Activated CD4-positive, alpha-beta T cell treated with anti-CD3 and anti-CD28 coated beads, Interleukin-2, amount 10 ng/mL, durations not matched to agents 7 days and 5 days (primary cell): ENCODE results near the gene TBC1D7. TPM values are rescaled to one million over a fixed set of nuclear protein-coding genes. Genes with fewer than 3 reads are reported as not detected.

Source experiments
- CTCF ChIA-PET: fragments of 350-600 bp; sonication (Branson Sonifier 250); formaldehyde crosslinking; loops from one replicate; lab custom pipeline; 2021; ENCODE audit warnings: antibody characterized with exemption; lab: Charles Lee
- POLR2A ChIA-PET: fragments of 350-600 bp; sonication (Branson Sonifier 250); formaldehyde crosslinking; loops from one replicate; lab custom pipeline; 2021; ENCODE audit warnings: antibody characterized with exemption; lab: Charles Lee
- DNase-seq: peaks from one replicate; pipeline ENCODE4 v3.0.0-alpha.2; 2020
- H3K27ac Mint-ChIP-seq: one replicate; pipeline ENCODE4 v1.8.0; 2021; ENCODE audit warnings: mild to moderate bottlenecking, moderate library complexity, mixed read lengths
- H3K27me3 Mint-ChIP-seq: one replicate; pipeline ENCODE4 v1.8.0; 2021; ENCODE audit warnings: mixed read lengths
- H3K36me3 Mint-ChIP-seq: one replicate; pipeline ENCODE4 v1.8.0; 2021; ENCODE audit warnings: low read depth, mixed read lengths
- H3K4me1 Mint-ChIP-seq: one replicate; pipeline ENCODE4 v1.8.0; 2021; ENCODE audit warnings: mixed read lengths
- H3K4me3 Mint-ChIP-seq: one replicate; pipeline ENCODE4 v1.8.0; 2021; ENCODE audit warnings: mild to moderate bottlenecking, moderate library complexity, mixed read lengths
- H3K9me3 Mint-ChIP-seq: one replicate; pipeline ENCODE4 v1.8.0; 2021; ENCODE audit warnings: mixed read lengths
- total RNA-seq, 2 experiments: library from RNA; stranded (reverse); gene quantifications; one replicate each; pipeline ENCODE4 v1.2.3, GENCODE V29; 2021

TBC1D7 gene
- total RNA-seq, 2 experiments from 2014 or later: 18.1 to 20.0 TPM

DNA sequence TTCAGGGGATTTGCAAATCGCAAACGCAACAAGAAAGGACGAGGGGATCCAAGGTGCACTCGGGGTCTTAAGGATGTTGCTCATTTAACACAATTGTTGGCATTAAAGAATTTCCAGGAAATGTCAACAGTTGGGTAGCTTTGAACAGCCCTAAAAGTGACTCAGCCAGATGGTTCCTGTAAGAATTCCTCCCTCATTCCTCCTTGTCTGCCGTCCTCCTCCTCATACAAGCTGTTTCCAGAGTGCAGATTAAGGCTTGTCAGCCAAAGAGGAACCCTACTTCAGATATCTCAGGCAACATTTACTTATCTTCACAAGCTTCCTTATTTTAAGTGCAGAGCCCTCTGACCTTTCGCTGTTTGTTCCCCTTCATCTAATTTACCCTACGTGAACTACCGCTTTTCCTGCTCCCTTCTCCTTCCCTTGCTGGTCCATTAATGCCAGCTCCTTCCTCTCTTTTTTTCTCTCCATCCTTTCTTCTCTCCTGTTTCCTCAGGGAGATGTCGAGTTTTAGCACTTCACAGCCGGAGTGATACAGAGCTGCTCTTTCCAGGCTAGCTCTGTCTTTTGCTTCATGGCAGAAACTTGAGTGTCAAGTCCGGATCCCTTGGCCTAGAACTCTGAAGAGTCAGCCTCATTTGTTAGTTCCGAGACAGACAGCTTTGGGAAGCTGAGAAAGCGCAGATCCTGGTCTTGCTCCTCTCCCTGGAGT is 26.1 kb upstream of the TBC1D7 start:
- ChIA-PET CTCF (interaction anchor here (0.6 to 1.6 kb wide), 5 partner anchors 17 to 216 kb away, joined by 3 to 4 read pairs (median 3); partner anchors contain the start of gene TBC1D7), POLR2A (no interaction called here)
- Mint-ChIP-seq H3K27me3 (no peaks in the 10 kb centered on the region), H3K27ac (peak overlapping the region; percentile 98), H3K36me3 (peaks cover 2% of the 10 kb centered on the region), H3K9me3 (peaks cover 2% of the 10 kb centered on the region), H3K4me3 (peak overlapping the region; percentile 65), H3K4me1 (peaks cover 50% of the 10 kb centered on the region)
- DNase-seq: no peak

DNA sequence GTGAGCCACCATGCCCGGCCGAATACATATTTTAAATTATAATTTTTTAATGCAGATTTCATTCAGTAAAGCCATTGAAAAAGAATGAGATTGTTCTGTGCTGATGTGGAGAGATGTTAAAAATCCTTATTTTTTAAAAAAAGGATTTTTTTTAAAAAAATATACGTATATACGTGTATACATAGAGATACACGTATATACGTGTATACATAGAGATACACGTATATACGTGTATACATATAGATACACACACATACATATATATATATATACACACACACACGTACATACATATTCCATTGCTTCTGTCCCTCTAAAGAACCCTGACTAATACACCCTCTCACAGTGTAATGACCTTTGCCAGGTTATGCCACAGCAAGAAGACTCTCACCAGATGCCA is 23.8 kb upstream of the TBC1D7 start:
- Mint-ChIP-seq H3K4me1 (peaks cover 41% of the 10 kb centered on the region), H3K4me3 (no peak overlapping the region), H3K27ac (no peak overlapping the region), H3K9me3 (peaks cover 2% of the 10 kb centered on the region), H3K36me3 (no peaks in the 10 kb centered on the region), H3K27me3 (no peaks in the 10 kb centered on the region)
- DNase-seq: no peak
- ChIA-PET CTCF (interaction anchor here (1.0 kb wide), 1 partner anchor 320 kb away, joined by 3 read pairs; no protein-coding TSS in a partner anchor), POLR2A (no interaction called here)

DNA sequence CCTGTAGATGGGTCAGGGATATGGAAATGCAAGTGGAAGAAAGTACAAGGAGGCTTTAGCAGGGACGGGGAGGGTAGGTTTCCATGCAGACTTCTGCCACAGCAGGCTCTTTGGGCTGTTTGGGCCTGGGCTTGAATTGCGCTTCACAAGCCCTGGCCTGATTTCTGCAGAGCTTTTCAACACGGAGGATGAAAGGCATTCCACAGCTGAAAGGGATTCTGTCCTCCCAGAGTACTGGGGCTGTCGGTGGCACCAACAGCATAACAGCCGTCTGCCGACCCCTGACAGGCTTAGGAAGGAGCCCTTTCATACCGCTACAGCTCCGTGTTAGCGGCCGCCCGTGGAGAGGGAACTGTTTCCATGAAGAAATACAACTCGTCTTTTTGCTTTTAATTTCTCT is 22.9 kb upstream of the TBC1D7 start:
- POLR2A ChIA-PET: no interaction called here
- H3K4me1 Mint-ChIP-seq: peaks cover 32% of the 10 kb centered on the region
- no peaks in the 10 kb centered on the region for H3K27me3 Mint-ChIP-seq
- peaks cover 2% of the 10 kb centered on the region for H3K9me3 Mint-ChIP-seq
- no peak for DNase-seq
- H3K4me3 Mint-ChIP-seq: no peak overlapping the region
- no peak overlapping the region for H3K27ac Mint-ChIP-seq
- CTCF ChIA-PET: interaction anchor here (1.0 kb wide), 1 partner anchor 321 kb away, joined by 3 read pairs; no protein-coding TSS in a partner anchor
- no peaks in the 10 kb centered on the region for H3K36me3 Mint-ChIP-seq

DNA sequence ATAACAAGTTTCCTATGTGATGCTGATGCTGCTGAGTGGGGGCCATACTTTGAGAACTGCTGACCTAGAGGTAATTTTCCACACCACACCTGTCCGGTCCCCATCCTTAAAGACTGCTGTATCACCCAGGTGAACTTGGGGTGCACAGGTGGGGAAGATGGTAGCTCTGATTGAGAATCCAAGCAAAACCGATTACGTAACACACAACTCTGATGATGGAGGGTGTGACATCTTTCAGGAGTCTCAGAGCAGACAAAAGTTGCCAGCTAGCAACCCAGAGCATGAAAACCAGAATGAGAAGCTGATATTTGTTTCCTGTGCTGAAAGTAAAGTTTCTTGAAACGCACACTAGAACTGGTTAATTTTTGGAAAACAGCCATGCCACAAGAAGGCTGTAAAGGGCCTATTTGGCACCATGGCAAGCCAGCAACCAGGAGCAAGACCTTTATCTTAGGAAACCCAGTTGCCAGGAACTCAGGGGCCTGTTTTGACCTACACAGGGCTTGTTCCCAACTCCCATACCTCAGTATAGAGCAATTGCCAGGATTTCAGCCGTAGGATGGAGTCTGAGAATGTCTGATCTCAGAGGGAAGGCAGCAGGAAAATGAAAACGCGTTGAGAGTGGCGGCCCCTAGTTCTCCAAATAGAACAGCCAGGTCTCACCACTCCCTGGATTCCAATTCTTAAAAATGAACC is 21.6 kb upstream of the TBC1D7 start:
- H3K27ac Mint-ChIP-seq: no peak overlapping the region
- H3K36me3 Mint-ChIP-seq: no peaks in the 10 kb centered on the region
- H3K4me1 Mint-ChIP-seq: peaks cover 19% of the 10 kb centered on the region
- H3K4me3 Mint-ChIP-seq: no peak overlapping the region
- H3K9me3 Mint-ChIP-seq: peaks cover 2% of the 10 kb centered on the region
- no peak for DNase-seq
- ChIA-PET POLR2A (no interaction called here), CTCF (interaction anchor here (0.9 kb wide), 1 partner anchor 10 kb away, joined by 7 read pairs; no protein-coding TSS in a partner anchor)
- no peaks in the 10 kb centered on the region for H3K27me3 Mint-ChIP-seq

DNA sequence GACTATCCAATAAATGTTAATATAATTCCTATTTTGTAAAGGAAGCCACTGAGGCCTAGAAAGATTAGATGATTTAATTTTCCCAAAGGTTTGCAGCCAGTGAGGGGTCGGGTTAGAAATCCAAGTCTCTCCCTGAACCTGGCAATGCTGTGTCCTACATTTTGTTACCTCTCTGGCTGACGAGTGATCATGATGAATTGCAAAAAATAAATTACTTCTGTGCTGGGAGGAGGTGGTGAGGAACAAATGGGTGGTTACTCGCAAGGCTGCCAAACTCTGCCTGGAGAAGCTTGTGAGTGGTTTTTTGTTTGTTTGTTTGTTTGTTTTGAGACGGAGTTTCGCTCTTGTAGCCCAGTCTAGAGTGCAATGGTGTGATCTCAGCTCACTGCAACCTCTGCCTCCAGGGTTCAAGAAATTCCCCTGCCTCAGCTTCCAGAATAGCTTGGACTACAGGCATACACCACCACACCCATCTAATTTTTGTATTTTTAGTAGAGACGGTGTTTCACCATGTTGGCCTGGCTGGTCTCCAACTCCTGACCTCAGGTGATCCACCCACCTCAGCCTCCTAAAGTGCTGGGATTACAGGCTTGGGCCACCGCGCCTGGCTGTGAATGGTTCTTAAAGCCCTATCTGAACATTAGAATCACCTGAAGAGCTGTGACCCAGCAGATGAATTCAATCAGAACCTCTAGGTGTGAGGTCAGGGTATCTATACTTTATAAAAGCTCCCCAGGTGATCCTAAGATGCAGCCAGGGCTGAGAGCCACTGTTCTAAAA is 20.2 kb upstream of the TBC1D7 start:
- no peaks in the 10 kb centered on the region for H3K36me3 Mint-ChIP-seq
- peaks cover 2% of the 10 kb centered on the region for H3K9me3 Mint-ChIP-seq
- CTCF ChIA-PET: interaction anchor here (0.8 to 1.7 kb wide), 4 partner anchors 9 to 267 kb away, joined by 3 to 4 read pairs (median 3); partner anchors contain the start of gene NOL7
- peaks cover 5% of the 10 kb centered on the region for H3K4me1 Mint-ChIP-seq
- H3K4me3 Mint-ChIP-seq: no peak overlapping the region
- POLR2A ChIA-PET: no interaction called here
- no peak overlapping the region for H3K27ac Mint-ChIP-seq
- DNase-seq: no peak
- no peaks in the 10 kb centered on the region for H3K27me3 Mint-ChIP-seq

DNA sequence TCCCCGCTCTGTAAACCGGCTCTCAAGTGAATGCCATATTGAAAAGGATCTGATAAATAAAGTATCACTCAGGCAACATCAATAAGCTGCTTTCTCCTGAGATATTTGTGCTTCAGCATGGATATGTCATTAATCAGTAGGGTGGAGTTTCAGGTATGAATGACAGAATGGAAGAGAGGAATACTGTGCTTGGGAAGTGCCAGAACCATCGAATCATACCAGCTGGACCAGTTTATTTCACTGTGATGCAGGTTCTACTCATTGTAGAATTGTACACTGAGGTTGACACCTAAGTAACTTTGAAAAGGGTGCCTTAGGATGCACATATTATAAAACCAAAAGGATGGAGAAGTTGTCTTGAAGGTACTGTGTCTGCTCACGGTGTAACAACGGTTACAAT is 17.9 kb upstream of the TBC1D7 start:
- no peak overlapping the region for H3K4me3 Mint-ChIP-seq
- H3K27me3 Mint-ChIP-seq: no peaks in the 10 kb centered on the region
- no peaks in the 10 kb centered on the region for H3K4me1 Mint-ChIP-seq
- H3K9me3 Mint-ChIP-seq: peaks cover 7% of the 10 kb centered on the region
- CTCF ChIA-PET: interaction anchor here (0.8 kb wide), 1 partner anchor 18 kb away, joined by 4 read pairs; the partner anchor contains the start of gene TBC1D7
- DNase-seq: no peak
- POLR2A ChIA-PET: no interaction called here
- no peaks in the 10 kb centered on the region for H3K36me3 Mint-ChIP-seq
- no peak overlapping the region for H3K27ac Mint-ChIP-seq

DNA sequence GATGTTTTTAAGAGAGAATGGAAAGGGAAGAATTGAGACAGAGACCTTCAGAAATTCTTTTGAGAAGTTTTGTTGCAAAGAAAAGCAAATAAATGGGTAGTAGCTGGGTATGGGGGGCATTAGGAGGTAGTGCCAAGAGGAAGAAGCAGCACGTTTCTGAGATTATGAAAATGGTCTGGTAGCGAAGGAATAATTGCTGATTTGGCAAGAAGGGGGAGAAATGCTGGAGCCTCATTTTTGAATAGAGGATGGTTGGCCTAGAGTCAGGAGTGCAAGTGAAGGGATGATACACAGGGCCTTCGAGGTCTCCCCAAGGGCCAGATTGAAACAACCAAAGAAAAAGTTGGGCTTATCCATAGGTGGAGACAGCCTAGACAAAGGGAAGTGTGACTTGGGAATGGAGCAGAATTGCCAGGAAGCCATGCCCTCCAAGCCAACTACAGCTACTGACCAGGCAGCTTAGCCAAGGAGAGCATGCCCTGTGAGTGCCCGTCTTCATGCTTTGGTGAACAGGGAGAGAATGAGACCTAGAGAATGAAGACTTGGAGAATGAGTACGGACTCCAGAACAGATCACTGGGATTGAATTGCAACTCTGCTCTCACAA is 14.2 kb upstream of the TBC1D7 start:
- H3K36me3 Mint-ChIP-seq: no peaks in the 10 kb centered on the region
- H3K9me3 Mint-ChIP-seq: peaks cover 7% of the 10 kb centered on the region
- no peak overlapping the region for H3K4me3 Mint-ChIP-seq
- no peak overlapping the region for H3K27ac Mint-ChIP-seq
- H3K27me3 Mint-ChIP-seq: peaks cover 1% of the 10 kb centered on the region
- DNase-seq: no peak
- POLR2A ChIA-PET: no interaction called here
- peaks cover 23% of the 10 kb centered on the region for H3K4me1 Mint-ChIP-seq
- CTCF ChIA-PET: interaction anchor here (0.7 kb wide), 1 partner anchor 21 kb away, joined by 3 read pairs; no protein-coding TSS in a partner anchor

DNA sequence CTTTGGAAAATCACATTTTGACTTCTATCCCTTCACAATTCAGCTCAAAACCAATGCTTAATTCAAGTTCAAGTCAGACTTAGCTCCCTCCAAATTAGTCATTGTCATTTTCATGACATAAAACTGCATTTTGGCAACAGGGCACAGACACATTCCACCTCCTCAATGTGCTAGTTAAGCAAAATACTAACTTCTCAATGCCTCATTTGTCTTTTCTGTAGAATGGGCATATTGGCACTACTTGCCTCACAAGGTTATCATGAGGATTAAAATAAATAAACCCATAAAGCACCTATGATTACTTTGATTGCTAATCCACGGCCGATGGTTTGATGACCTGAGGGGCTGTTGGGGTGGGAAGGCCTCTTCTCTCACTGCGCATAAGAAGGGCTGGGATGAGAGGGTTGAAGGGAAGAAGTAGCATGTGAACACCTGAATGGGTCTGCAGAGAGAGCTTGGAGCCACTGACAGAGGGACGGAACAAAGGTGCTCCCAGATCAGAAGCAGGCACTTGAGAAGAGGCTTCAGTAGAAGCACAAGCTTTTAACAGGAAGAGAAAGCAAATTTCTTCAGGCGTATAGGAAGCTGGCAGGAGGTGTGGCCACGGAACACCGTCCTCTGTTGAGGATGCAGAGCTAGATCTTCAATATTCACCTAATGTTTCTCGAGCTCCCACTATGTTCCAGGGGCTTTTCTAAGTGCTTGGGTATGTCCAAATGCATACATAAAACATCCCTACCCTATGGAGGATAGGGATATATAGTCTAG is 11.7 kb upstream of the TBC1D7 start:
- Mint-ChIP-seq H3K9me3 (peaks cover 7% of the 10 kb centered on the region), H3K4me3 (no peak overlapping the region), H3K27ac (no peak overlapping the region), H3K4me1 (peaks cover 30% of the 10 kb centered on the region), H3K27me3 (peaks cover 1% of the 10 kb centered on the region), H3K36me3 (no peaks in the 10 kb centered on the region)
- CTCF ChIA-PET: interaction anchor here (0.6 to 4.1 kb wide), 5 partner anchors 10 to 235 kb away, joined by 3 to 17 read pairs (median 7); partner anchors contain the start of genes SIRT5 and TBC1D7
- POLR2A ChIA-PET: no interaction called here
- no peak for DNase-seq

DNA sequence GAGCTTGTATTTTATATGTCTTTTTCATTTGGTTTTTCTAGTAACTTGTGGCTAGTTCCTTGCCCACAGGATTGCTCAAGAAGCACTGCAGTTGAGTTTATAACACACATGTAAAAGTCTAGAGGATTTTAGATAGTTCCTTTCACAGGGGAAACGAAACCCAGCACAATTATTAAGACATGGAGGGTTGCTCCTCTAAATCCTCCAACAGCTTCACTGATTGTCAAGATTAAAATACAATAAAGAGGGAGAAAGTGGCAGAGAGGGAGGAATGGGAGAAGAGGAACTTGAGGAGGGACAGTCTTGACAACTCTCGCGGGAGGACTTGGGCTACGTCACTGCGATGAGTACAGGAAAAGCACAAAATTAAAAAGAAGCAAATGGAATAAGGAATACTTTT is 9.7 kb upstream of the TBC1D7 start:
- H3K4me1 Mint-ChIP-seq: peaks cover 32% of the 10 kb centered on the region

DNA sequence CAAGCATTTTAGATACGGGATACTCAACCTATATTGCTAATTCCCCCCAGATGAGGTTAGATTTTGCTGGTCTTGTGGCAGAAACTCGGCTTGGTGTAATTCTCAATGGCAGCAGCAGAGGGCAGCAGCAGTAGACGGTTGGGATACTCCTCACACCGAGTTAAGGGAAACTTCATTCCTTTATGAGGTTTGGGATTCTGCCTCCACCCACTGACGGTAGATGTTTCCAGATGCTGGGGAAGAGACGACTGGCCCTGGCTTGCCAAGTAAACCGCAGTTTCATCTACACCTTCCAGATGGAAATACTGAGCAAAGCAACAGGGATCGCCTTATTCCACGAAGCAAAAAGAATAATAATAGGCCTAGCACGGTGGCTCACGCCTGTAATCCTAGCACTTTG is 8.2 kb upstream of the TBC1D7 start:
- Mint-ChIP-seq H3K36me3 (no peaks in the 10 kb centered on the region), H3K27me3 (peaks cover 1% of the 10 kb centered on the region), H3K9me3 (no peaks in the 10 kb centered on the region), H3K4me1 (peaks cover 32% of the 10 kb centered on the region), H3K4me3 (no peak overlapping the region), H3K27ac (no peak overlapping the region)
- POLR2A ChIA-PET: no interaction called here
- CTCF ChIA-PET: interaction anchor here (1.0 to 4.1 kb wide), 2 partner anchors 18 to 239 kb away, joined by 3 to 17 read pairs; partner anchors contain the start of gene SIRT5
- peak; percentile 75 for DNase-seq

More for the DNA sequence above, 9.7 kb upstream of the TBC1D7 start:
- POLR2A ChIA-PET: interaction anchor here (1.5 kb wide), 1 partner anchor 237 kb away, joined by 4 read pairs; no protein-coding TSS in a partner anchor
- peaks cover 7% of the 10 kb centered on the region for H3K9me3 Mint-ChIP-seq
- H3K27ac Mint-ChIP-seq: no peak overlapping the region
- H3K4me3 Mint-ChIP-seq: no peak overlapping the region
- DNase-seq: no peak
- peaks cover 1% of the 10 kb centered on the region for H3K27me3 Mint-ChIP-seq
- CTCF ChIA-PET: interaction anchor here (1.0 to 4.1 kb wide), 7 partner anchors 9 to 728 kb away, joined by 3 to 17 read pairs (median 5); partner anchors contain the start of genes SIRT5 and TBC1D7
- H3K36me3 Mint-ChIP-seq: no peaks in the 10 kb centered on the region

DNA sequence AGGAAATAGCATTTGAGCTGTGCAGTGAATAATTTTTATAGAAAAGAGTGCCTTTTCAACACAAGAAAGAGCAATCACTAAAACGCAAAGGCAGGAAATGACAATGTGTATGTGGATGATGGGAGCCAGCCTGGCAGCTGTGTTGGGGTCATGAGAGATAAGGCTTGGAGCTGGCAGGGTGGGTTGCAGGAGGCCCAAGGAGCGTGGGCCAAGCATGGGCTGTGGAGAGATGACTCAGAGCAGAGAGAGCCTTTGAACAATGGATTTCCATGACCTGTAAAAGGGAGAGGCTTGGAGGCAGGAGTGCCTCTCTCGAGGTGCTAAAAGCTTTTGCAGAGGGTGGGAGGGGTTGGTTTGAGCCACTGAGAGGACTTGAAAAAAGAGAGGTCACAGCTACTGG is 6.6 kb upstream of the TBC1D7 start:
- peaks cover 1% of the 10 kb centered on the region for H3K27me3 Mint-ChIP-seq
- no peaks in the 10 kb centered on the region for H3K36me3 Mint-ChIP-seq
- no peak overlapping the region for H3K4me3 Mint-ChIP-seq
- CTCF ChIA-PET: interaction anchor here (0.5 to 2.0 kb wide), 5 partner anchors 228 to 577 kb away, joined by 3 to 10 read pairs (median 3); partner anchors contain the start of genes NOL7 and SIRT5
- H3K4me1 Mint-ChIP-seq: peaks cover 25% of the 10 kb centered on the region
- H3K27ac Mint-ChIP-seq: no peak overlapping the region
- POLR2A ChIA-PET: no interaction called here
- no peak for DNase-seq
- H3K9me3 Mint-ChIP-seq: no peaks in the 10 kb centered on the region
